ENCODE results near the gene TMEM125. TPM values are rescaled to one million over a fixed set of nuclear protein-coding genes. Genes with fewer than 3 reads are reported as not detected.

TMEM125 gene
- total RNA-seq, 1 donor from 2014 or later: 0.52 TPM

DNA sequence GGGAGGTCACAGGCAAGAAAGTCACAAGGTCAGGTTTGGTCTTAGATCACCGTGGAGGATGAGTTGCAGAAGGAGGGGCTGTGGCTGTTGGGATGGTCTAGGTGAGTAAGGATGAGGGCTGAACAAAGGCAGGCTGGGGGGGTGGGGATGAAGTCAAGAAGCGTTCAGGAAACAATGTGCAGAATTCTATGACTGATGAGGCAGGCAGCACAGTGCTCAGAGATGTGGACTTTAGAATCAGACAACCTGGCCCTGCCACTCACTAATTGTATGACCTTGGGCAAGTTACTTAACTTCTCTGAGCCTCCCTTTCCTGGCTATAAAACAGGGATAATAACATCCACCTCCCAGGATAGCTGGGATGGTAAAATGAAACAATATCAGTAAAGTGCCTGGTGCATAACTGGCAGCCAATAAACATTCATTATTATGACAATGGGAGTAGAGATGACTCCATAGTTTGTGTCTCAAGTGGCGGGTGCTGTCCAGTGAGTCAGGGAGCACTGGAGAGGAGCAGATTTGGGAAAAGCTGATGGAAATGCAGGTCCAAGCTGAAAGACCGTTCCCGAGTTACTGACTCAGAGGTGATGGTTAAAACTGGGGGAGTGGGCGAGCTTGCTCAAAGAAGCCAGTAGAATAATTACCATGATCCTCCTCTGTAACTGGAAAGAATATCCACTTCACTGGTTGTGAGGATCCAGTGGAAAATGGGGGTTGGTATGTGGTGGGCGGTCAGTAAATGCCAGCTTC is 33.1 kb downstream of the TMEM125 start:
- Histone ChIP-seq H3K4me1 (ENCODE audit: control insufficient read depth in 3 of 3, insufficient read depth in 3 of 3, low read length in 3 of 3) (peaks cover 4 to 19% (median 6%) of the 10 kb centered on the region in 3 donors), H3K36me3 (ENCODE audit: control insufficient read depth in 3 of 3, insufficient read depth in 3 of 3, low read length in 3 of 3) (peaks cover 0 to 4% (median 2%) of the 10 kb centered on the region in 3 donors), H3K4me3 (ENCODE audit: low read length in 3 of 3) (peak overlapping the region; percentile 10 to 57 (median 54)), H3K27ac (ENCODE audit: low read depth, low read length) (no peak overlapping the region), H3K9ac (ENCODE audit: low read depth in 1 of 3, low read length in 3 of 3) (peak overlapping the region in 1 of 3 donors; percentile 10), H3K27me3 (ENCODE audit: control insufficient read depth in 3 of 3, insufficient read depth in 3 of 3, low read length in 3 of 3) (no peaks in the 10 kb centered on the region), H3K9me3 (ENCODE audit: control insufficient read depth in 3 of 3, low read length in 3 of 3) (no peaks in the 10 kb centered on the region)

DNA sequence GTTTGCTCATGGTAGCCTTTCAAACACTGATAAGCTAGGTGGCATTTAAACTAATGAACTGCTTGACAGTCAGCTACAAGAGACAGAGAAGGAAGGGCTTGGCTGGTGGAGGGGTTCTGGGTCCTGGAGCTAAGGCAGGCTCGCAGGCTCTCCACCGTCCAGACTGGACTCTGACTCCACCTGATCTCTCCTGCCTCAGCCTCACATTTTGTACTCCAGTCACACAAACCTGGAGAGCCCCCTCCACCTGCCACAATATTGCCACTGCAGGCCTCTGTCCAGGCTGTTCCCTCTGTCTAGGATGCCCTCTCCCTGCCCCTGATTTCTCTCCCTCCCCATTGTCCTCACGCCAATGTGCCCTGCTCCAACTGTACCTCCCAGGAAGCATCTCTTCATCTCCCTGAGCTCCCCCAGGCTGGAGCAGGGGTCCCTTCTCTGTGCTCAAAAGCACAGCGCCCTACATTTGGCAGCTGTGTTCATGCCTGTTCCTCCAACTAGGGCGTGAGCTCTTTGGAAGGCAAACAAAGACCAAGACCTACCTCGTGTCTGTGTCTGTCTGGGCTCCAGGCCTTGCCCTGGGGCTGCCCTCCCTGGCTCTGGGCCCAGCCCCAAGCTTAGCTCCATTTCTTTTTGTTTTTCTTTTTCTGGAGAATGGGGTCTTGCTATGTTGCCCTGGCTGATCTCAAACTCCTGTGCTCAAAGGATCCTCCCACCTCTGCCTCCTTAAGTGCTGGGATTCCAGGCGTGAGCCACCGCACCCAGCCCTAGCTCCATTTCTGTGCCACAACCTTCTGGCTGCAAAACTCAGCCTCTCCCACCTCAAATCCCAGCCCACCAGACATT is 33.9 kb downstream of the TMEM125 start:
- Histone ChIP-seq H3K9me3 (ENCODE audit: control insufficient read depth in 3 of 3, low read length in 3 of 3) (no peaks in the 10 kb centered on the region), H3K27ac (ENCODE audit: low read depth, low read length) (no peak overlapping the region), H3K4me3 (ENCODE audit: low read length in 3 of 3) (peak overlapping the region in 2 of 3 donors; percentile 7 to 22), H3K27me3 (ENCODE audit: control insufficient read depth in 3 of 3, insufficient read depth in 3 of 3, low read length in 3 of 3) (no peaks in the 10 kb centered on the region), H3K36me3 (ENCODE audit: control insufficient read depth in 3 of 3, insufficient read depth in 3 of 3, low read length in 3 of 3) (peaks cover 0 to 4% (median 2%) of the 10 kb centered on the region in 3 donors), H3K4me1 (ENCODE audit: control insufficient read depth in 3 of 3, insufficient read depth in 3 of 3, low read length in 3 of 3) (peaks cover 4 to 19% (median 6%) of the 10 kb centered on the region in 3 donors), H3K9ac (ENCODE audit: low read depth in 1 of 3, low read length in 3 of 3) (no peak overlapping the region)

DNA sequence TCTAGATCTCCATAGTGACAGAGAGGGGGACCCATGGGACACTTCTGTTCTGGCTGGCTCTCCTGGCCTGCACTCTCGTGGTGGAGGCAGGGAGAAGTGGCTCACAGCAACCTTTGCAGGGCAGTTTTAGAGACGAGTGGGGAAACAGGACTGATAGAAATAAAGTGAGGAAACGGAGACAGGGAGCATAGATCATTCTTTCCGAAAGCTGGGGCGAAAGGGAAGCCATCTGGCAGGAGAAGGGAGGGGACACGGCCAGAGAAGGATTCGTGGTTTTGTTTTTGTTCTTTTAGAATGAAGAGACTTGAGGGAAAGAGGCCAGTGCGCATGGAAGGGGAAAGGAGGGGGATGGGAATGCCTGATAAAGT is 34.5 kb downstream of the TMEM125 start:
- Histone ChIP-seq H3K9ac (ENCODE audit: low read depth in 1 of 3, low read length in 3 of 3) (no peak overlapping the region), H3K27me3 (ENCODE audit: control insufficient read depth in 3 of 3, insufficient read depth in 3 of 3, low read length in 3 of 3) (no peaks in the 10 kb centered on the region), H3K4me3 (ENCODE audit: low read length in 3 of 3) (peak overlapping the region in 2 of 3 donors; percentile 7 to 22), H3K36me3 (ENCODE audit: control insufficient read depth in 3 of 3, insufficient read depth in 3 of 3, low read length in 3 of 3) (peaks cover 0 to 4% (median 2%) of the 10 kb centered on the region in 3 donors), H3K9me3 (ENCODE audit: control insufficient read depth in 3 of 3, low read length in 3 of 3) (no peaks in the 10 kb centered on the region), H3K4me1 (ENCODE audit: control insufficient read depth in 3 of 3, insufficient read depth in 3 of 3, low read length in 3 of 3) (peaks cover 4 to 19% (median 6%) of the 10 kb centered on the region in 3 donors), H3K27ac (ENCODE audit: low read depth, low read length) (no peak overlapping the region)

DNA sequence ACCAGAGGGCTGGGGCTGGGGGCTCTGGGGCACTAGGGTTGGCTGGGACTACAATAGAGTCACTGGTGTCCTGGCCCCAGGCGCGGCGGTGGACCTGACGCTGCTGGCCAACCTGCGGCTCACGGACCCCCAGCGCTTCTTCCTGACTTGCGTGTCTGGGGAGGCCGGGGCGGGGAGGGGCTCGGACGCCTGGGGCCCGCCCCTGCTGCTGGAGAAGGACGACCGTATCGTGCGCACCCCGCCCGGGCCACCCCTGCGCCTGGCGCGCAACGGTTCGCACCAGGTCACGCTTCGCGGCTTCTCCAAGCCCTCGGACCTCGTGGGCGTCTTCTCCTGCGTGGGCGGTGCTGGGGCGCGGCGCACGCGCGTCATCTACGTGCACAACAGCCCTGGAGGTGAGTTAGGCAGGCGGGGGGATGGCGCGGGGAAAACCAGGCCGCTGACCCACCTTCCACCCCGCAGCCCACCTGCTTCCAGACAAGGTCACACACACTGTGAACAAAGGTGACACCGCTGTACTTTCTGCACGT is 35.1 kb downstream of the TMEM125 start:
- Histone ChIP-seq H3K27ac (ENCODE audit: low read depth, low read length) (no peak overlapping the region), H3K9ac (ENCODE audit: low read depth in 1 of 3, low read length in 3 of 3) (no peak overlapping the region), H3K4me1 (ENCODE audit: control insufficient read depth in 3 of 3, insufficient read depth in 3 of 3, low read length in 3 of 3) (peaks cover 4 to 16% (median 6%) of the 10 kb centered on the region in 3 donors), H3K27me3 (ENCODE audit: control insufficient read depth in 3 of 3, insufficient read depth in 3 of 3, low read length in 3 of 3) (no peaks in the 10 kb centered on the region), H3K9me3 (ENCODE audit: control insufficient read depth in 3 of 3, low read length in 3 of 3) (no peaks in the 10 kb centered on the region), H3K36me3 (ENCODE audit: control insufficient read depth in 3 of 3, insufficient read depth in 3 of 3, low read length in 3 of 3) (peaks cover 0 to 4% (median 2%) of the 10 kb centered on the region in 3 donors), H3K4me3 (ENCODE audit: low read length in 3 of 3) (peak overlapping the region in 1 of 3 donors; percentile 7)

DNA sequence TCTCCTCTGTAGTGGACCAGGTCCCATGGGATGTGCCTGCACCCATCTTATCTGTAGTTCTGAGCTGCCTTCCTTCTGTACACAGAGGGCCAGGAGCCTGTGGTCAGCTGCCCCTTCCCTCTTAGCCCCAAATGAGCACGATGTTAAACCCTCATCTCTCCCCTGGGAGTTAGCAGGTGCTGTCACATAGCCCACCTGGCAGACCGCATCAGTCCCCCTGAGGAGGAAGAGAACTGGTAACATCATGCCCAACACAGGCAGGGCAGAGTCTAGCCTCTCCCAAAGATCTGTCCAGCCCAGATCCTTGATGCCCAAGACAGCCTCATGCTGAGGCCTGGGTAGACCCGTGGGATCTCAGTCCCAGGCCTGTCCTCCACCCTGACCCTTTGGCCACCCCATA is 35.7 kb downstream of the TMEM125 start:
- Histone ChIP-seq H3K36me3 (ENCODE audit: control insufficient read depth in 3 of 3, insufficient read depth in 3 of 3, low read length in 3 of 3) (peaks cover 0 to 4% (median 2%) of the 10 kb centered on the region in 3 donors), H3K9ac (ENCODE audit: low read depth in 1 of 3, low read length in 3 of 3) (no peak overlapping the region), H3K4me1 (ENCODE audit: control insufficient read depth in 3 of 3, insufficient read depth in 3 of 3, low read length in 3 of 3) (peaks cover 0 to 15% (median 6%) of the 10 kb centered on the region in 3 donors), H3K4me3 (ENCODE audit: low read length in 3 of 3) (no peak overlapping the region), H3K27ac (ENCODE audit: low read depth, low read length) (no peak overlapping the region), H3K27me3 (ENCODE audit: control insufficient read depth in 3 of 3, insufficient read depth in 3 of 3, low read length in 3 of 3) (no peaks in the 10 kb centered on the region), H3K9me3 (ENCODE audit: control insufficient read depth in 3 of 3, low read length in 3 of 3) (no peaks in the 10 kb centered on the region)

DNA sequence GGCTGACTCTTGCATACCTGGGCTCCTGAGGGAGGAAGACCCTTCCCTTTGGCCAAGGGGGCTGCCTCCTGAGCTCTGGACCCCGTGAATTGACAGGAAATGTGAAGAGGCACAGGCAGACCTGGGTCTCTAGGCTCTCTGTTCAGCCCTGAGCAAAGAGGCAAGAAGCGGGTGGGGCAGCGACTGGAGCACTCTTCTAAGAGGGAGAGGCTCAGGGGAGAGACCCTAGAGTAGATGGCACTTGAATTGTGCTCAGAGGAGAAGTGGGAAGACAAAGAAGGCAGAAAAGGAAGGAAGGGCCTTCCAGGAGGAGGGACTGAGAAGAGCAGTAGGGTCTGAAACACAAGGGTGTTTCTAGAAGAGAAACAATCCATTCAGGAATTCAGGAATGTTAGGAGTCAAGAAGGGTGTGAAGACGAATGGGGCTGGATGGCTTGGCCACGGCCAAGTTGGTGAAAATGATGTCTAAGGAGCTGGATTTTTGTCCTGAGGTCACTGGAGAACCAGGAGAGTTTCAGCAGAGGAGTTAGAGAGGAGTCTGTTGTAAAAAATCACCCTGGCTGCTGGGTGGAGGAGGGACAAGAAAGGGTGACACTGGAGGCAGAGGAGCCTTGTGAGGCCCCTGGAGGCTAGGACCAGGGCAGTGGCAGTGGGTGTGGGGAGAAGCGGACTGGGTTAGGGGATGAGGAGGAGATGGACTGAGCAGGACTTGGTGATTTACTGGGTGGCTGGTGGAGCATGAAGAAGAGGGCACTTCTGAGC is 36.3 kb downstream of the TMEM125 start:
- peaks cover 0 to 4% (median 2%) of the 10 kb centered on the region in 3 donors for H3K36me3 ChIP-seq (ENCODE audit: control insufficient read depth in 3 of 3, insufficient read depth in 3 of 3, low read length in 3 of 3)
- H3K4me1 ChIP-seq (ENCODE audit: control insufficient read depth in 3 of 3, insufficient read depth in 3 of 3, low read length in 3 of 3): peaks cover 0 to 15% (median 6%) of the 10 kb centered on the region in 3 donors
- H3K27ac ChIP-seq (ENCODE audit: low read depth, low read length): no peak overlapping the region

DNA sequence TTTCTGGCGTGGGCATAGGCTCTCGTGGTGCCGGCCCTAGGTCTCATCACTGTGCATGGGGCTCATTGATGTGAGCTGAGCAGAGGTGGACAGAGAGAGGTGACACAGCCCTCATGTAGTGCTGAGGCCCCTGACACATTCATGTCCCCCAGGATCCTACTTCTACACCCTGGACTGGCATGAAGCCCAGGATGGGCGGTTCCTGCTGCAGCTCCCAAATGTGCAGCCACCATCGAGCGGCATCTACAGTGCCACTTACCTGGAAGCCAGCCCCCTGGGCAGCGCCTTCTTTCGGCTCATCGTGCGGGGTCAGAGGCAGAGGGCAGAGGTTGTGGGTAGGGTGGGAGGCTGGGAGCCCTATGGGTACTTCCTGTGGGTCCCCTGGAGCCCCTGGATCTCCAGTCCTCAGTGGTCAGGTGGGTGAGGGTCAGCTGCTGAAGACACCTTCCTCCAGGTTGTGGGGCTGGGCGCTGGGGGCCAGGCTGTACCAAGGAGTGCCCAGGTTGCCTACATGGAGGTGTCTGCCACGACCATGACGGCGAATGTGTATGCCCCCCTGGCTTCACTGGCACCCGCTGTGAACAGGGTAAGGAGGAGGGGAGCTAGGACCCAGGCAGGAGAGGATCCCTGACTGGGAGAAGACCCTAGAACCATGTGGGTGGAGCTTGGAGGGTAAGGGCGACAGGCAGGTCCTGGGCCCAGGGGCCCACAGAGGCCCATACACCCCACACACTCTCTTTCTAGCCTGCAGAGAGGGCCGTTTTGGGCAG is 37.1 kb downstream of the TMEM125 start:
- Histone ChIP-seq H3K4me3 (ENCODE audit: low read length in 3 of 3) (no peak overlapping the region), H3K36me3 (ENCODE audit: control insufficient read depth in 3 of 3, insufficient read depth in 3 of 3, low read length in 3 of 3) (peaks cover 0 to 4% (median 2%) of the 10 kb centered on the region in 3 donors), H3K9me3 (ENCODE audit: control insufficient read depth in 3 of 3, low read length in 3 of 3) (no peaks in the 10 kb centered on the region), H3K27me3 (ENCODE audit: control insufficient read depth in 3 of 3, insufficient read depth in 3 of 3, low read length in 3 of 3) (no peaks in the 10 kb centered on the region), H3K27ac (ENCODE audit: low read depth, low read length) (no peak overlapping the region), H3K4me1 (ENCODE audit: control insufficient read depth in 3 of 3, insufficient read depth in 3 of 3, low read length in 3 of 3) (peaks cover 0 to 15% (median 6%) of the 10 kb centered on the region in 3 donors), H3K9ac (ENCODE audit: low read depth in 1 of 3, low read length in 3 of 3) (no peak overlapping the region)

More for the DNA sequence above, 36.3 kb downstream of the TMEM125 start:
- H3K27me3 ChIP-seq (ENCODE audit: control insufficient read depth in 3 of 3, insufficient read depth in 3 of 3, low read length in 3 of 3): no peaks in the 10 kb centered on the region
- no peak overlapping the region for H3K4me3 ChIP-seq (ENCODE audit: low read length in 3 of 3)
- H3K9ac ChIP-seq (ENCODE audit: low read depth in 1 of 3, low read length in 3 of 3): no peak overlapping the region
- H3K9me3 ChIP-seq (ENCODE audit: control insufficient read depth in 3 of 3, low read length in 3 of 3): no peaks in the 10 kb centered on the region

DNA sequence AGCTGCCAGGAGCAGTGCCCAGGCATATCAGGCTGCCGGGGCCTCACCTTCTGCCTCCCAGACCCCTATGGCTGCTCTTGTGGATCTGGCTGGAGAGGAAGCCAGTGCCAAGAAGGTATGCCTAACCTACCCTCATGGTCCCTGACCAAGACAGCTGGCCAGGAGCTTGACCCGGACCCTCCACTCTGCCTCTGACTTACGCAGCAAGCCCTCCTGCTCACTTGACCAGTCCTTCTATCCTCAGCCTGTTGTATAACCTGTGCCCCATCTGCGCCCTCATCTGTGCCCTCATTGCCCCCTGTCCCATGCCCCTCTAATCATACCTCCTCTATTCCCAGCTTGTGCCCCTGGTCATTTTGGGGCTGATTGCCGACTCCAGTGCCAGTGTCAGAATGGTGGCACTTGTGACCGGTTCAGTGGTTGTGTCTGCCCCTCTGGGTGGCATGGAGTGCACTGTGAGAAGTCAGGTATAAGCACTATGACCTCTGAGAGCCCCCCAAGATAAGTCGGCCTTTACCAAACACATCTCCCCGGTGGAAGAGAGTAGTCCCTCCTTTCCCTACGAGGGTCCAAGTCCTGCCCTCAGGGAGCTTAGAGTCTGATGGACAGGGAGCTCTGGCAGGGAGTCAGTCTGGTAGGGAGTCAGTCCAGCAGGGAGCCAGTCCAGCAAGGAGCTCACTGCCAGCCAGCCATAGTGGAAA is 37.8 kb downstream of the TMEM125 start:
- Histone ChIP-seq H3K27ac (ENCODE audit: low read depth, low read length) (no peak overlapping the region), H3K36me3 (ENCODE audit: control insufficient read depth in 3 of 3, insufficient read depth in 3 of 3, low read length in 3 of 3) (peaks cover 0 to 4% (median 2%) of the 10 kb centered on the region in 3 donors), H3K9ac (ENCODE audit: low read depth in 1 of 3, low read length in 3 of 3) (no peak overlapping the region), H3K4me3 (ENCODE audit: low read length in 3 of 3) (no peak overlapping the region), H3K4me1 (ENCODE audit: control insufficient read depth in 3 of 3, insufficient read depth in 3 of 3, low read length in 3 of 3) (peaks cover 0 to 15% (median 6%) of the 10 kb centered on the region in 3 donors), H3K27me3 (ENCODE audit: control insufficient read depth in 3 of 3, insufficient read depth in 3 of 3, low read length in 3 of 3) (no peaks in the 10 kb centered on the region), H3K9me3 (ENCODE audit: control insufficient read depth in 3 of 3, low read length in 3 of 3) (no peaks in the 10 kb centered on the region)

Data from skeletal muscle tissue (tissue), 4 donors.